ENCODE data around the gene TMEM143.

DNA sequence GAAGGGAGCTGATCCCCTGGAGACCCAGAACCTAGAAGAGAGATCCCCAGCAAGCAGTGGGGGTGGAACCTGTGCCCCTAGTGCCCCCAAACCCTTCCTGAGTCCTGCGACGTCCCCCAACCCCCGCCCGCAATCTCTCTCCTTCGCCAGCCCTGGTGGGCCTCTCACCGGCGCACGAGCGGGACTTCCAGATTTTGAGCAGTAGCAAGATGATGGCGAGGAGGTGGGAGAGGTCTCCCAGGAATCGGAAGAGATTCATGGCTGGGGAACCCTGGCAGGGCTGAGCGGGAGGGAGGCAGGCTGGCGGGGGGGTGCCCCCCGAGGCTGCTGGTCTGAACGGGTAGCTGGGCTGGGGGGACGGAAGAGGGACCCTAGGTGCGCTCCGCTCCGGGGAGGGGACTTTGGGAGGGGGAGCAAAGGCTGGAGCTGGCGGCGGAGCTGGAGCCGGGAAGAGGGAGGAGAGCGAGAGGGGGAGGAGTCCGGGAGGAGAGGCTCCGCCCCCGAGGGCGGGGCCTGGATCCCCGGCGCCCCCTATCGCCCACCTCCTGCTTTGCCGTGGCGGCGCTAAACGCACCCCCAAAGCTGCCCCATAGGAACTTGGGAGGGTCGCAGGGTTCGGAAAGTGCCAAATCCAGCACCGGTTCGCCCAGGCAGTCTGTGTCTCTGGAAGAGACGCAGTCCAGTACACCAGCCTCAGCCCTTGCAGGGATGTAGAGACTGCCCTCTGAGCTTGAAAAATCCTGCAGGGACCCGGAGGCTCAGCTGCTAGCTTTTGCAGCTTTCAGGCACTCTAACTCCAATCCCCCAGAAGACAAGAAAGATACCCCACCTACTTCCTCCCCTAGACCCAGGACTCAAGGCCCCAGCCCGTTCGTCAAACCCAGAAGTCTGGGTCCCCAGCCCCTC lies 27.6 kb upstream of the TMEM143 start, which contains the start of gene KDELR1:
- TF ChIP-seq, protein P1, sequence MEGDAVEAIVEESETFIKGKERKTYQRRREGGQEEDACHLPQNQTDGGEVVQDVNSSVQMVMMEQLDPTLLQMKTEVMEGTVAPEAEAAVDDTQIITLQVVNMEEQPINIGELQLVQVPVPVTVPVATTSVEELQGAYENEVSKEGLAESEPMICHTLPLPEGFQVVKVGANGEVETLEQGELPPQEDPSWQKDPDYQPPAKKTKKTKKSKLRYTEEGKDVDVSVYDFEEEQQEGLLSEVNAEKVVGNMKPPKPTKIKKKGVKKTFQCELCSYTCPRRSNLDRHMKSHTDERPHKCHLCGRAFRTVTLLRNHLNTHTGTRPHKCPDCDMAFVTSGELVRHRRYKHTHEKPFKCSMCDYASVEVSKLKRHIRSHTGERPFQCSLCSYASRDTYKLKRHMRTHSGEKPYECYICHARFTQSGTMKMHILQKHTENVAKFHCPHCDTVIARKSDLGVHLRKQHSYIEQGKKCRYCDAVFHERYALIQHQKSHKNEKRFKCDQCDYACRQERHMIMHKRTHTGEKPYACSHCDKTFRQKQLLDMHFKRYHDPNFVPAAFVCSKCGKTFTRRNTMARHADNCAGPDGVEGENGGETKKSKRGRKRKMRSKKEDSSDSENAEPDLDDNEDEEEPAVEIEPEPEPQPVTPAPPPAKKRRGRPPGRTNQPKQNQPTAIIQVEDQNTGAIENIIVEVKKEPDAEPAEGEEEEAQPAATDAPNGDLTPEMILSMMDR (IDR thresholded peaks at IDR 0.05; ENCODE audit: low read depth, low read length), result peak; percentile 94
- TF ChIP-seq EZH2phosphoT487 (IDR thresholded peaks at IDR 0.05; ENCODE audit: low read depth), result no peak

All from OCI-LY3 (cell line).